PC-9 (cell line): ENCODE measurements around the gene ZBTB9. TPM values are rescaled to one million over a fixed set of nuclear protein-coding genes. Genes with fewer than 3 reads are reported as not detected.

Experiments used
- BruUV-seq: library from RNA; stranded (reverse); fragments of 400-500 nt; replicated peaks from 2 replicates; lab custom pipeline; 2021; lab: Mats Ljungman, UMichigan
- CTCF ChIA-PET: fragments of 300-600 bp; sonication (Branson Sonifier 250); formaldehyde crosslinking; loops from one replicate; lab custom pipeline; 2022; ENCODE audit warnings: antibody characterized with exemption; lab: Charles Lee
- POLR2A ChIA-PET: fragments of 300-600 bp; sonication (Branson Sonifier 250); formaldehyde crosslinking; loops from one replicate; lab custom pipeline; 2022; ENCODE audit warnings: antibody characterized with exemption; ENCODE audit not compliant: unreplicated experiment; lab: Charles Lee
- DNase-seq, 2 experiments: peaks; one replicate each; pipeline versions ENCODE4 v3.0.0 to v3.0.0-alpha.2; 2015 to 2022; ENCODE audit warnings: mixed read lengths in 1 of 2
- H2AFZ ChIP-seq: fragments of 200-600 bp; sonication (generic); 2 replicates; pipeline ENCODE4 v1.8.1; 2017; ENCODE audit warnings: antibody characterized with exemption
- H3F3A ChIP-seq: fragments of 200-600 bp; sonication (generic); 2 replicates; pipeline ENCODE4 v1.8.1; 2017; ENCODE audit warnings: antibody characterized with exemption, mild to moderate bottlenecking, low read depth; ENCODE audit not compliant: insufficient read depth
- H3K27ac ChIP-seq: fragments of 200-600 bp; sonication (generic); 2 replicates; pipeline ENCODE4 v1.6.1; 2016; ENCODE audit warnings: mixed run types
- H3K27me3 ChIP-seq: fragments of 200-600 bp; sonication (generic); 2 replicates; pipeline ENCODE4 v1.6.1; 2016; ENCODE audit warnings: low read depth, mixed run types; ENCODE audit not compliant: insufficient read depth
- H3K36me3 ChIP-seq: fragments of 200-600 bp; sonication (generic); 2 replicates; pipeline ENCODE4 v1.6.1; 2016; ENCODE audit warnings: low read depth, mixed run types
- H3K4me1 ChIP-seq: fragments of 200-600 bp; sonication (generic); replicated peaks from 2 replicates; pipeline ENCODE4 v1.6.1; 2016; ENCODE audit warnings: mixed run types; ENCODE audit not compliant: insufficient read depth
- H3K4me2 ChIP-seq: fragments of 200-600 bp; sonication (generic); 2 replicates; pipeline ENCODE4 v1.6.1; 2017; ENCODE audit warnings: mixed run types
- H3K4me3 ChIP-seq: fragments of 200-600 bp; sonication (generic); 2 replicates; pipeline ENCODE4 v1.6.1; 2016; ENCODE audit warnings: mixed run types
- H3K79me2 ChIP-seq: fragments of 200-600 bp; sonication (generic); 2 replicates; pipeline ENCODE4 v1.6.1; 2017; ENCODE audit warnings: low read depth, mixed run types
- H3K9me2 ChIP-seq: fragments of 200-600 bp; sonication (generic); 2 replicates; pipeline ENCODE4 v1.8.1; 2017; ENCODE audit warnings: mild to moderate bottlenecking; ENCODE audit not compliant: insufficient read depth
- H3K9me3 ChIP-seq: fragments of 200-600 bp; sonication (generic); 2 replicates; pipeline ENCODE4 v1.8.1; 2016; ENCODE audit warnings: low read depth; ENCODE audit not compliant: insufficient read depth
- H4K20me1 ChIP-seq: fragments of 200-600 bp; sonication (generic); 2 replicates; pipeline ENCODE4 v1.8.1; 2017; ENCODE audit not compliant: insufficient read depth
- EZH2 ChIP-seq: fragments of 200-600 bp; sonication (generic); IDR thresholded peaks from 2 replicates; pipeline ENCODE4 v1.8.0; 2017; ENCODE audit warnings: antibody characterized with exemption, low read depth
- intact Hi-C: fragments of 100-400 bp; cut with micrococcal nuclease; formaldehyde crosslinking; loops from one replicate; pipeline ENCODE4 v1.10.0; 2022; ENCODE audit not compliant: unreplicated experiment
- total RNA-seq: library from RNA; stranded (reverse); gene quantifications from 2 replicates; pipeline ENCODE4 v1.2.3, GENCODE V29; 2021
- TF ChIP-seq, protein P1 (sequence below): fragments of 200-600 bp; sonication (generic); conservative IDR thresholded peaks from 2 replicates; pipeline ENCODE4 v1.6.1; 2017; ENCODE audit warnings: mixed run types, antibody characterized with exemption, mild to moderate bottlenecking, moderate library complexity

Gene ZBTB9
- total RNA-seq, 1 experiment from 2014 or later = 7.9 TPM

DNA sequence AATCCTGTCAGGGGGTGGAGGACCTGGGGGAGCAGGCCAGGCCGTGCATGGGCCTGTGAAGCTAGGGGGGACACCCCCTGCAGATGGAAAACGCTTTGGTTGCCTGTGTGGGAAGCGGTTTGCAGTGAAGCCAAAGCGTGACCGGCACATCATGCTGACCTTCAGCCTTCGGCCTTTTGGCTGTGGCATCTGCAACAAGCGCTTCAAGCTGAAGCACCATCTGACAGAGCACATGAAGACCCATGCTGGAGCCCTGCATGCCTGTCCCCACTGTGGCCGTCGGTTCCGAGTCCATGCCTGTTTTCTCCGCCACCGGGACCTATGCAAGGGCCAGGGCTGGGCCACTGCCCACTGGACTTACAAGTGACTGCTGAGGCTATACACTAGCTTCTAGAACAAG lies 1.8 kb downstream of the ZBTB9 start:
- H3K4me3 ChIP-seq = no peak overlapping the region
- H3K4me1 ChIP-seq = peaks cover 6% of the 10 kb centered on the region
- no peaks in the 10 kb centered on the region for H3F3A ChIP-seq
- CTCF ChIA-PET = no interaction called here
- peaks cover 19% of the 10 kb centered on the region for H3K79me2 ChIP-seq
- H3K9me3 ChIP-seq = no peaks in the 10 kb centered on the region
- POLR2A ChIA-PET = no interaction called here
- no peak overlapping the region for H3K4me2 ChIP-seq
- H4K20me1 ChIP-seq = no peaks in the 10 kb centered on the region
- H3K27me3 ChIP-seq = no peaks in the 10 kb centered on the region
- intact Hi-C loops = no loop called here
- TF ChIP-seq EZH2 = no peak
- no peaks in the 10 kb centered on the region for H3K9me2 ChIP-seq
- DNase-seq = no peak
- BruUV-seq = no TSS peak
- H3K36me3 ChIP-seq = no peaks in the 10 kb centered on the region
- H3K27ac ChIP-seq = no peak overlapping the region
- no peak overlapping the region for H2AFZ ChIP-seq

GRCh38 chr6:33458676-33459075 lies 4.3 kb downstream of the ZBTB9 start:
- H3K27me3 ChIP-seq = no peaks in the 10 kb centered on the region
- peaks cover 6% of the 10 kb centered on the region for H3K4me1 ChIP-seq
- no peaks in the 10 kb centered on the region for H3K36me3 ChIP-seq
- POLR2A ChIA-PET = interaction anchor here (0.5 to 0.6 kb wide), 2 partner anchors 102 to 311 kb away, joined by 3 read pairs; no protein-coding TSS in a partner anchor
- H3K79me2 ChIP-seq = peaks cover 16% of the 10 kb centered on the region
- no peak overlapping the region for H3K27ac ChIP-seq
- H2AFZ ChIP-seq = no peak overlapping the region
- no peaks in the 10 kb centered on the region for H3K9me3 ChIP-seq
- no TSS peak for BruUV-seq
- H3F3A ChIP-seq = no peaks in the 10 kb centered on the region
- no peaks in the 10 kb centered on the region for H4K20me1 ChIP-seq
- H3K4me3 ChIP-seq = no peak overlapping the region
- no peak for TF ChIP-seq EZH2
- TF ChIP-seq, protein P1, sequence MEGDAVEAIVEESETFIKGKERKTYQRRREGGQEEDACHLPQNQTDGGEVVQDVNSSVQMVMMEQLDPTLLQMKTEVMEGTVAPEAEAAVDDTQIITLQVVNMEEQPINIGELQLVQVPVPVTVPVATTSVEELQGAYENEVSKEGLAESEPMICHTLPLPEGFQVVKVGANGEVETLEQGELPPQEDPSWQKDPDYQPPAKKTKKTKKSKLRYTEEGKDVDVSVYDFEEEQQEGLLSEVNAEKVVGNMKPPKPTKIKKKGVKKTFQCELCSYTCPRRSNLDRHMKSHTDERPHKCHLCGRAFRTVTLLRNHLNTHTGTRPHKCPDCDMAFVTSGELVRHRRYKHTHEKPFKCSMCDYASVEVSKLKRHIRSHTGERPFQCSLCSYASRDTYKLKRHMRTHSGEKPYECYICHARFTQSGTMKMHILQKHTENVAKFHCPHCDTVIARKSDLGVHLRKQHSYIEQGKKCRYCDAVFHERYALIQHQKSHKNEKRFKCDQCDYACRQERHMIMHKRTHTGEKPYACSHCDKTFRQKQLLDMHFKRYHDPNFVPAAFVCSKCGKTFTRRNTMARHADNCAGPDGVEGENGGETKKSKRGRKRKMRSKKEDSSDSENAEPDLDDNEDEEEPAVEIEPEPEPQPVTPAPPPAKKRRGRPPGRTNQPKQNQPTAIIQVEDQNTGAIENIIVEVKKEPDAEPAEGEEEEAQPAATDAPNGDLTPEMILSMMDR = no peak
- H3K4me2 ChIP-seq = no peak overlapping the region
- CTCF ChIA-PET = interaction anchor here (0.6 kb wide), 1 partner anchor 97 kb away, joined by 4 read pairs; no protein-coding TSS in a partner anchor
- H3K9me2 ChIP-seq = no peaks in the 10 kb centered on the region
- intact Hi-C loops = no loop called here
- DNase-seq = no peak

DNA sequence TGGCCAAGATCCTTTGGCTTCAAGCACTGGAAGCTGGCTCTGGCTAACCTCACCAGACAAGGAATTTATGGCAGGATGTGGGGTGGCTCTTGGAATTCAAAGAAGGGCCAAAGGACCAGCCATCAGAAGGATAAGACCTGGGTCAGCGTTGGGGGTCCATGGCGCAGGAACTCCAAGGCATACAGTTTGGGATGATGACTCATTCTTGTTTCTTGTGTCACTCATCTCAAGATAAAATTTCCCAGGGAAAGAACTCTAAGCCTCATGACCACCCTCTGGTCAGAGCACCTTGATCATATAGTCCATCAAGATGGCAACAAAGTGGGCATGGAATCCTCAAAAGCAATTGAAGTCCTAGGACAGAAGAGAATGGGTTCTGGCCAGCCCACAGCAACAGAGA lies 4.8 kb downstream of the ZBTB9 start:
- no peaks in the 10 kb centered on the region for H3K9me2 ChIP-seq
- no peak overlapping the region for H3K4me2 ChIP-seq
- no peaks in the 10 kb centered on the region for H3K36me3 ChIP-seq
- CTCF ChIA-PET = interaction anchor here (0.6 kb wide), 1 partner anchor 97 kb away, joined by 4 read pairs; no protein-coding TSS in a partner anchor
- TF ChIP-seq EZH2 = no peak
- TF ChIP-seq, protein P1 = no peak
- intact Hi-C loops = no loop called here
- BruUV-seq = no TSS peak
- no peaks in the 10 kb centered on the region for H3K9me3 ChIP-seq
- H3K27me3 ChIP-seq = no peaks in the 10 kb centered on the region
- H3K27ac ChIP-seq = no peak overlapping the region
- H4K20me1 ChIP-seq = no peaks in the 10 kb centered on the region
- no peak overlapping the region for H2AFZ ChIP-seq
- DNase-seq = no peak
- peaks cover 6% of the 10 kb centered on the region for H3K4me1 ChIP-seq
- POLR2A ChIA-PET = interaction anchor here (0.5 to 0.6 kb wide), 2 partner anchors 101 to 311 kb away, joined by 3 read pairs; no protein-coding TSS in a partner anchor
- no peaks in the 10 kb centered on the region for H3F3A ChIP-seq
- no peak overlapping the region for H3K4me3 ChIP-seq
- H3K79me2 ChIP-seq = peaks cover 12% of the 10 kb centered on the region
